ENCODE data around the gene ZMYM5.
"Not testable (repeated sequence)": the region's sequence is repeated elsewhere in the genome, so short reads cannot be mapped to it uniquely, and the experiment has no call there.

Gene ZMYM5

DNA sequence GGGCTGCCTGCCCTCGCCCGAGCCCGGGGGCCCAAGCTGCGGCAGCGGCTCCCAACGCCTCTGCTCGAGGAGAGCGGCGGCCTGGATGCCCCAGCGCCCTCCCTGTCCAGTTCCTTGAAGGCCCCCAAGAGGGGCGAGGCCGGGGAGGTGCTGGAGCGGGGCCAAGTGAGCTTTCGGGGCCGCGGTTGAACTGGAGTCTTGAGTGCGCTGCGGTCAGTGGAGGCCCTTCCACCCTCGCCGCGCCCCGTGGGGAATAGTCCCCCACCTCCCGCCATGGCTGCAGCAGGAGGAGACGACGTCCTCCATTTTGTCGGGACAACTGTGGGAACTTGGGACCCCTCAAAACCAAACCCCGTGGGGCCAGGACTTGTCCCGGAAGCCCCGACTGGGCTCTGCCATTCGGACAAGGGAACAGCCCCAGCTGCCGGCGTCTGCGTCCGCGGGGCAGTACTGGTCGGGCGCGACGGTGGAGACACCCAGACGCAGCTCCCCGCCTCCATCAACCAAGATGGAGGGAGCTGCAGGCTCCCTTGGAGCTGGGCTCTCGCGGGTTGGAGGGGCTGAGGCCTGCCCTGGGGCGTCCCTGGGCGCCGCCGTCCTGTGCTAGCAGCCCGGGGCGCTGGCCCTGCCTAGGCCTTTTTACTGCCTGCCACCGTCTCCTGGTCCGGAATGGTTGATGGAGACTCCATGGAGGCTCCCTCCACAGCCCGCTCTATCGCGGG lies 736 bp upstream of the ZMYM5 start:
- no peak overlapping the region for H3K27ac ChIP-seq (ENCODE audit: low read length)
- peak overlapping the region; percentile 53; the same call in 1 of the 2 replicates for H3K4me3 ChIP-seq (ENCODE audit: low read length)
- H3K27me3 ChIP-seq (ENCODE audit: control insufficient read depth, insufficient read depth, low read length), result no peaks in the 10 kb centered on the region
- WGBS (ENCODE audit: insufficient coverage, insufficient read length), result no CpG with 5 or more reads among the region's 54 CpGs
- H3K4me1 ChIP-seq (ENCODE audit: control insufficient read depth, insufficient read depth, low read length), result no peaks in the 10 kb centered on the region
- H3K36me3 ChIP-seq (ENCODE audit: control insufficient read depth, insufficient read depth, low read length), result no peaks in the 10 kb centered on the region
- no peak for DNase-seq (ENCODE audit: low read depth, low spot score)
- no peaks in the 10 kb centered on the region for H3K9me3 ChIP-seq (ENCODE audit: control insufficient read depth, insufficient read depth, low read length)

DNA sequence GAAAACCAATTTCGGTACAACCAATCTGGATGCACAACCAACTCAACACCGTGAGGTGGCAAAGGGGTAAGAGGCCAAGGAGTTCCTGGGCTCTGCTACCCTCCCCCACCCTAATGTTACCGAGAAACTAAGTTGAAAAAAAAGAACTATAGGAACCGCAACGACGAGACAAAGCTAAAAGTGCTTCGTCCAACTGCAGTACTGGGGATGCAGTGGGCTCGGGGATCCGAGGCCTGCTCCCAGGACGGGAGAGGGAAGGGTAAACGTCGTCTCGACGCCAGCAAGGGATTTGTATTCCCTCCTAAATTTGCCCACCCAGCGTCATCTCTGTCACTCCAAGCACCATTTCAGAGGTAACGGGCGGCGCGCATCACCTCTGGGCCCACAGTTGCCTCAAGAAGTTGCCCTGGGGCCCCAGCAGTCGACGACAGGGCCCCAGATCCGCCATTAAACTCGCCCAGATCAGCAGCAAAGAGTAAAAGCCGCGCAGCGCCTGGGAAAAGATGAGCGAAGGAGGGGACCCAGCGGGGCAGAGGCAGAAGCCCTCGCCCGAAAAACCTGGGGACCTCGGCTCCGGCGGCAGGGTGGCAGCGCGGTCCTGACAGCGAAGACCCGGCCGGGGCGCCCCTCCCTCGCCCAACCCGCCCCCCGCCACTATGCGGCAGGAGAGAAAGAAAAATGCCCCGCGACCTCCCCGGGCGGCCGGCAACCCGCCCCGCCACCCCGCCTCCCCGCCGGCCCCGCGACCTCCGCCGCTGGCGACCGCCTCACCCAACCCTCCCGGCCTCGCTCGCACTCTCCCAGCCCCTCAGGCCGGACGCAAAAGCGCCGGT lies 752 bp downstream of the ZMYM5 start:
- H3K27me3 ChIP-seq (ENCODE audit: control insufficient read depth, insufficient read depth, low read length), result no peaks in the 10 kb centered on the region
- H3K36me3 ChIP-seq (ENCODE audit: control insufficient read depth, insufficient read depth, low read length), result no peaks in the 10 kb centered on the region
- H3K4me1 ChIP-seq (ENCODE audit: control insufficient read depth, insufficient read depth, low read length), result no peaks in the 10 kb centered on the region
- H3K4me3 ChIP-seq (ENCODE audit: low read length), result peak overlapping the region; percentile 64
- DNase-seq (ENCODE audit: low read depth, low spot score), result no peak
- H3K27ac ChIP-seq (ENCODE audit: low read length), result no peak overlapping the region
- WGBS (ENCODE audit: insufficient coverage, insufficient read length), result no CpG with 5 or more reads among the region's 66 CpGs
- no peaks in the 10 kb centered on the region for H3K9me3 ChIP-seq (ENCODE audit: control insufficient read depth, insufficient read depth, low read length)

DNA sequence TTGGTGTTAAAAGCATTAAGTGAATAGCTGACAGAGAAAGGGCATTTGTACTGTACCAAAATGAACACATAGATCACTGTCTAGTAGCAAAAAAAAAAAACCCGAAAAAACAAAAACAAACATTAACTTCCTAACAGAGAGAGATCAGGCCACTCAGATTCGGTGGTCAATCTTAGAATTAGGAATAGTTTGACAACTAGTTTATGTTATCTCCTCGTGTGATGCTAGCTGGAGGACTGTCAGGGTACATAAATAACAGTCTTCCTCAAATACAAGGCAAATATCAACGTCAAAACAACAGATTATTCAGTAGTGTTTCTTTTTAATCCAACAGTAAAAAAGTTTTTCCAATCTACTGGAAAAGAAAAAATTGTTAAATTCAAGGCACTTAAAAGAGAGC lies 1.7 kb downstream of the ZMYM5 start:
- no peaks in the 10 kb centered on the region for H3K4me1 ChIP-seq (ENCODE audit: control insufficient read depth, insufficient read depth, low read length)
- 0 out of 2 replicates have a peak, but pooled peaks cover 2% of the 10 kb centered on the region for H3K36me3 ChIP-seq (ENCODE audit: control insufficient read depth, insufficient read depth, low read length)
- H3K4me3 ChIP-seq (ENCODE audit: low read length), result no peak overlapping the region; the same call in 1 of the 2 replicates
- H3K27me3 ChIP-seq (ENCODE audit: control insufficient read depth, insufficient read depth, low read length), result no peaks in the 10 kb centered on the region
- WGBS (ENCODE audit: insufficient coverage, insufficient read length), result no CpG with 5 or more reads among the region's 4 CpGs
- H3K27ac ChIP-seq (ENCODE audit: low read length), result no peak overlapping the region
- DNase-seq (ENCODE audit: low read depth, low spot score), result no peak
- H3K9me3 ChIP-seq (ENCODE audit: control insufficient read depth, insufficient read depth, low read length), result no peaks in the 10 kb centered on the region

DNA sequence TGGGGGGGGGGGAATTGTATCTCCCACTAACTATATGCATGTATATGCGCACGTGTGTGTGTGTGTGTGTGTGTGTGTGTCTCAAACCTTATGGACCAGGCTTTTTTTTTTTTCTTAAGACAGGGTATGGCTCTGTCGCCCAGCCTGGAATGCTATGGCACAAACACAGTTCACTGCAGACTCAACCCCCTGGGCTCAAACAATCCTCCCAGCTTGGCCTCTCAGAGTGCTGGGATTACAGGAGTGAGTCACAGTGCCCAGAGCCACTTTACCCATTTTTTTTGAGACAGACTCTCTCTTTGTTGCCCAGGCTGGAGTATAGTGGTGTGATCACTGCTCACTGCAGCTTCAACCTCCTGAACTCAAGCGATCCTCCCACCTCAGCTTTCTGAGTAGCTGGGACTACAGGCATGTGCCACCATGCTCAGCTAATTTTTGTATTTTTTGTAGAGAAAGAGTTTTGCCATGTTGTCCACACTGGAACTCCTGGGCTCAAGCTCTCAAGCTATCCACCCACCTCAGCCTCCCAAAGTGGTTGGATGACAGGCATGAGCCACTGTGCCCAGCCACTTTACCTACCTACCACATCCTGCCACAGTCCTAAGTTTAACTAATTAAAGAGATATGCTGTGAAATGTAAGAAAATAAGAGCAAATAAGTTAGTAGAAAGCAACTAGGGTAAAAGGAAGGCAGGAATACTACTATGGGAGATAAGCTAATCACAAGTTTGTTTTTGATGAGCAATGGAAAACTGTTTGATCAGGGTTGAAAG lies 2.4 kb downstream of the ZMYM5 start:
- H3K4me3 ChIP-seq (ENCODE audit: low read length), result no peak overlapping the region

DNA sequence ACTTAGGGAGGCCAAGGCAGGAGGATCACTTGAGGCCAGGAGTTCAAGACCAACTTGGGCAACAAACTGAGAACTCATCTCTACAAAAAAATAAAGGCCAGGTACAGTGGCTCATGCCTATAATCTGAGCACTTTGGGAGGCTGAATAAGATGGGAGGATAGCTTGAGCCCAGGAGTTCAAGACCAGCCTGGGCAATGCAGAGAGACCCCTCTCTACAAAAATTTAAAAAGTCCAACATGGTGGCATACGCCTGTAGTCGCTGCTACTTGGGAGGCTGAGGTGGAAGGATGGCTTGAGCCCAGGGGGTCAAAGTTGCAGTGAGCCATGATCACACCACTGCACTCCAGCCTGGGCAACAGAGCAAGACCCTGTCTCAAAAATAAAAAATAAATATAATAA lies 5.8 kb downstream of the ZMYM5 start:
- H3K27me3 ChIP-seq (ENCODE audit: control insufficient read depth, insufficient read depth, low read length); H3K4me3 ChIP-seq (ENCODE audit: low read length); DNase-seq (ENCODE audit: low read depth, low spot score); H3K9me3 ChIP-seq (ENCODE audit: control insufficient read depth, insufficient read depth, low read length); H3K27ac ChIP-seq (ENCODE audit: low read length); H3K36me3 ChIP-seq (ENCODE audit: control insufficient read depth, insufficient read depth, low read length); H3K4me1 ChIP-seq (ENCODE audit: control insufficient read depth, insufficient read depth, low read length): not testable (repeated sequence)
- WGBS (ENCODE audit: insufficient coverage, insufficient read length), result no CpG with 5 or more reads among the region's 2 CpGs

More for the DNA sequence above, 2.4 kb downstream of the ZMYM5 start:
- H3K27me3 ChIP-seq (ENCODE audit: control insufficient read depth, insufficient read depth, low read length), result no peaks in the 10 kb centered on the region
- no peak for DNase-seq (ENCODE audit: low read depth, low spot score)
- H3K4me1 ChIP-seq (ENCODE audit: control insufficient read depth, insufficient read depth, low read length), result no peaks in the 10 kb centered on the region
- H3K36me3 ChIP-seq (ENCODE audit: control insufficient read depth, insufficient read depth, low read length), result 0 out of 2 replicates have a peak, but pooled peaks cover 2% of the 10 kb centered on the region
- H3K27ac ChIP-seq (ENCODE audit: low read length), result no peak overlapping the region
- no CpG with 5 or more reads among the region's 4 CpGs for WGBS (ENCODE audit: insufficient coverage, insufficient read length)
- H3K9me3 ChIP-seq (ENCODE audit: control insufficient read depth, insufficient read depth, low read length), result no peaks in the 10 kb centered on the region

DNA sequence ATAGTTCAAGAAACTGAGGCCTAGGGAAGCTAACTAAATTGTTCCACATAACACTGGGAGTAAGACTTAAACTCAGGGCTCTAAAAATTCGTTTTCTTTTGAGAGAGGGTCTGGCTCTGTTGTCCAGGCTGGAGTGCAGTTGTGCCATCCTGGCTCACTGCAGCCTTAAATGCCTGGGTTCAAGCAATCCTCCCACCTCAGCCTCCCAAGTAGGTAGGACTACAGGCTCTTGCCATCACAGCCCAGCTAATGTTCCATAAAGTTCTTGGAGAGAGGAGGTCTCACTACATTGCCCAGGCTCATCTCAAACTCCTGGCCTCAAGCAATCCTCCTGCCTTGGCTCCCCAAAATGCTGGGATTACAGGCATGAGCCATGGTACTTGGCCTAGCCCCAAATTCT lies 10.7 kb downstream of the ZMYM5 start:
- Histone ChIP-seq H3K36me3 (ENCODE audit: control insufficient read depth, insufficient read depth, low read length) (0 out of 2 replicates have a peak, but pooled peaks cover 2% of the 10 kb centered on the region), H3K9me3 (ENCODE audit: control insufficient read depth, insufficient read depth, low read length) (no peaks in the 10 kb centered on the region), H3K27ac (ENCODE audit: low read length) (no peak overlapping the region), H3K4me1 (ENCODE audit: control insufficient read depth, insufficient read depth, low read length) (no peaks in the 10 kb centered on the region), H3K4me3 (ENCODE audit: low read length) (no peak overlapping the region), H3K27me3 (ENCODE audit: control insufficient read depth, insufficient read depth, low read length) (no peaks in the 10 kb centered on the region)
- no CpG with 5 or more reads among the region's 1 CpG for WGBS (ENCODE audit: insufficient coverage, insufficient read length)
- no peak for DNase-seq (ENCODE audit: low read depth, low spot score)

DNA sequence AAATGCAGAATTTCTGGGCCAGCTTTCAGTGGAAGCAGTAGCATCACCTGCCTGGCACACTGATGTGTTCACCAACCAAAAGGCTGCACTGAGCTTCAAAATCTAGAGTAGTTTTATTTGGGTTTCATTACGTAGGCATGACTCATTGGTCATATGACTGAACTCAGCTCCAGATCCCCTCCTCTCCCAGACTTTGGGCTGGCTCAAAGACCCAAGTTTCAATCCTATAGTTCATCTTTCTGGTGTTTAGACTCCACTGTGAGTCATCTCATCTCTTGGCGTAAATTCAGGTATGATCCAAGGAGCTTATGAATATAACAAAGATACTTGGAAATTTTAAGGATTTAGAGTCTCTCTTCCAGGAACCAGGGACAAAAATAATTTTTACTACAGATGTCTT lies 17.7 kb downstream of the ZMYM5 start:
- Histone ChIP-seq H3K27me3 (ENCODE audit: control insufficient read depth, insufficient read depth, low read length) (no peaks in the 10 kb centered on the region), H3K4me3 (ENCODE audit: low read length) (no peak overlapping the region), H3K9me3 (ENCODE audit: control insufficient read depth, insufficient read depth, low read length) (no peaks in the 10 kb centered on the region), H3K27ac (ENCODE audit: low read length) (no peak overlapping the region), H3K36me3 (ENCODE audit: control insufficient read depth, insufficient read depth, low read length) (no peaks in the 10 kb centered on the region), H3K4me1 (ENCODE audit: control insufficient read depth, insufficient read depth, low read length) (no peaks in the 10 kb centered on the region)
- no peak for DNase-seq (ENCODE audit: low read depth, low spot score)
- no CpG with 5 or more reads among the region's 2 CpGs for WGBS (ENCODE audit: insufficient coverage, insufficient read length)

DNA sequence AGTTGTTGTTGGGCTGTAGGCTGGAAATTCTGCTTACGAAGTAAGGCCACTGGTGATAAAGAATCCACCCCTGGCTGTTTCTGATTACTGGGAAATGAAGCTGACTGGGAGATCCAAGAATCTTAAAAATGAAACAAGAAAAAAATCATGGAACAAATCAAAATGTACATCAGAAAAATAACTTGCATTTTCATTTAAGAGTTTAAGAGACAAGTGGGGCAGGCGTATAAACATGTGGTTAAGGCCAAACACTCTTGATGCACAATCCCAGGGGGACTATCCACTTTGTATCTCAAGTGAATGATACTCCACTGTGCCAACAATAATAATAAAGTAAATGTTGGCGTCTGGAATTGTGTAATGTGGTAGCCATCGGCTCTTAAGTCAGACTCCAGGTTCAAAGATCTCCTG lies 24.6 kb downstream of the ZMYM5 start:
- no peaks in the 10 kb centered on the region for H3K36me3 ChIP-seq (ENCODE audit: control insufficient read depth, insufficient read depth, low read length)
- no peaks in the 10 kb centered on the region for H3K4me1 ChIP-seq (ENCODE audit: control insufficient read depth, insufficient read depth, low read length)
- H3K9me3 ChIP-seq (ENCODE audit: control insufficient read depth, insufficient read depth, low read length), result no peaks in the 10 kb centered on the region
- no peak for DNase-seq (ENCODE audit: low read depth, low spot score)
- WGBS (ENCODE audit: insufficient coverage, insufficient read length), result no CpG with 5 or more reads among the region's 4 CpGs
- no peak overlapping the region for H3K4me3 ChIP-seq (ENCODE audit: low read length)
- no peaks in the 10 kb centered on the region for H3K27me3 ChIP-seq (ENCODE audit: control insufficient read depth, insufficient read depth, low read length)
- no peak overlapping the region for H3K27ac ChIP-seq (ENCODE audit: low read length)

DNA sequence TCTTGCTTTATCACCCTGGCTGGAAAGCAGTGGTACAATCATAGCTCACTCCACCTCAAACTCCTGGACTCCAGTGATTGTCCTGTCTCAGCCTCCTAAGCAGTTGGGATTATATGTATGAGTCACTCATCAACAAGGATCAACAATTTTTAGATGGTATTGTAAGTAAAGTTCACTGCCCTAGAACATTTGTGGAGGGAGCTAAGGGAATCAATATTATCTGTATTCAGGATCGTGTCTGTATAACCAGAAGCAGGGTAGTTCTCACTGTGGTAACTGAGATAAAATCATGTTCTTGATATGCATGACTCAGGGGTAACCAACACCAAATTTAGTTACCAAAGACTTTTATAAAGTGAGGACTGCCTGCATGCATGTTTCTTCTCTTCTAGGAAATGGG lies 27.0 kb downstream of the ZMYM5 start:
- H3K27me3 ChIP-seq (ENCODE audit: control insufficient read depth, insufficient read depth, low read length), result no peaks in the 10 kb centered on the region
- no peak for DNase-seq (ENCODE audit: low read depth, low spot score)
- no CpG with 5 or more reads among the region's 1 CpG for WGBS (ENCODE audit: insufficient coverage, insufficient read length)
- H3K4me3 ChIP-seq (ENCODE audit: low read length), result no peak overlapping the region
- H3K4me1 ChIP-seq (ENCODE audit: control insufficient read depth, insufficient read depth, low read length), result no peaks in the 10 kb centered on the region
- no peaks in the 10 kb centered on the region for H3K36me3 ChIP-seq (ENCODE audit: control insufficient read depth, insufficient read depth, low read length)
- no peak overlapping the region for H3K27ac ChIP-seq (ENCODE audit: low read length)
- H3K9me3 ChIP-seq (ENCODE audit: control insufficient read depth, insufficient read depth, low read length), result no peaks in the 10 kb centered on the region

DNA sequence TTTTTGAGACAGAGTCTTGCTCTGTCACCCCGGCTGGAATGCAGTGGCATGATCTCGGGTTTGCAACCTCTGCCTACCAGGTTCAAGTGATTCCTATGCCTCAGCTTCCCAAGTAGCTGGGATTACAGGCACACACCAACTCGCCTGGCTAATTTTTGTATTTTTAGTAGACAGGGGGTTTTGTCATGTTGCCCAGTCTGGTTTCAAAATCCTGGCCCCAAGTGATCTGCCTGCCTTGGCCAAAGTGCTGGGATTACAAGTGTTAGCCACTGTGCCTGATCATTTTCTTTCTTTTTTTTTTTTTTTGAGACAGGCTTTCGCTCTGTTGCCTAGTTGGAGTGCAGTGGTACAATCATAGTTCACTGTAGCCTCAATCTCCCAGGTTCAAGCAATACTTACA lies 28.7 kb downstream of the ZMYM5 start:
- no peaks in the 10 kb centered on the region for H3K27me3 ChIP-seq (ENCODE audit: control insufficient read depth, insufficient read depth, low read length)
- no peak for DNase-seq (ENCODE audit: low read depth, low spot score)
- no peaks in the 10 kb centered on the region for H3K9me3 ChIP-seq (ENCODE audit: control insufficient read depth, insufficient read depth, low read length)
- H3K4me1 ChIP-seq (ENCODE audit: control insufficient read depth, insufficient read depth, low read length), result no peaks in the 10 kb centered on the region
- no peak overlapping the region for H3K27ac ChIP-seq (ENCODE audit: low read length)
- H3K36me3 ChIP-seq (ENCODE audit: control insufficient read depth, insufficient read depth, low read length), result no peaks in the 10 kb centered on the region
- H3K4me3 ChIP-seq (ENCODE audit: low read length), result no peak overlapping the region
- WGBS (ENCODE audit: insufficient coverage, insufficient read length), result no CpG with 5 or more reads among the region's 4 CpGs
